Neuronal stem cell (in vitro differentiated cells): ENCODE results near the gene SMARCD2.
"Not testable (repeated sequence)": the region's sequence is repeated elsewhere in the genome, so short reads cannot be mapped to it uniquely, and the experiment has no call there.

ENCODE experiments used
- DNase-seq: peaks from one replicate; pipeline ENCODE4 v3.0.0-alpha.2; 2013; ENCODE audit warnings: low spot score
- H2AFZ ChIP-seq: one replicate; pipeline ENCODE4 v1.6.1; 2013; ENCODE audit warnings: mild to moderate bottlenecking, low read length, inconsistent platforms
- H2AK5ac ChIP-seq: 2 replicates; pipeline ENCODE4 v1.6.1; 2013; ENCODE audit warnings: low read depth, mild to moderate bottlenecking, inconsistent platforms, low read length, moderate library complexity, mixed read lengths
- H2BK120ac ChIP-seq: 2 replicates; pipeline ENCODE4 v1.6.1; 2013; ENCODE audit warnings: low read depth, mild to moderate bottlenecking, inconsistent platforms, low read length, moderate library complexity, mixed read lengths
- H2BK12ac ChIP-seq: one replicate; pipeline ENCODE4 v1.6.1; 2013; ENCODE audit warnings: low read length, inconsistent platforms
- H2BK15ac ChIP-seq: 2 replicates; pipeline ENCODE4 v1.6.1; 2013; ENCODE audit warnings: mild to moderate bottlenecking, low read length, inconsistent platforms, mixed read lengths
- H2BK5ac ChIP-seq: one replicate; pipeline ENCODE4 v1.6.1; 2013; ENCODE audit warnings: inconsistent platforms, mild to moderate bottlenecking, low read length, moderate library complexity
- H3K14ac ChIP-seq: one replicate; pipeline ENCODE4 v1.6.1; 2013; ENCODE audit warnings: low read length, inconsistent platforms
- H3K18ac ChIP-seq: 2 replicates; pipeline ENCODE4 v1.6.1; 2013; ENCODE audit warnings: low read length, inconsistent platforms
- H3K23ac ChIP-seq: 2 replicates; pipeline ENCODE4 v1.6.1; 2013; ENCODE audit warnings: low read depth, mild to moderate bottlenecking, mixed read lengths, low read length, inconsistent platforms; ENCODE audit not compliant: poor library complexity
- H3K27ac ChIP-seq: replicated peaks from 3 replicates; pipeline ENCODE4 v1.5.1; 2013; ENCODE audit warnings: low read length, inconsistent platforms
- H3K27me3 ChIP-seq, 3 experiments: 2 replicates each; pipeline ENCODE4 v1.6.1; 2013; ENCODE audit warnings: low read length in 3 of 3, mild to moderate bottlenecking in 2 of 3, inconsistent platforms in 1 of 3, low read depth in 1 of 3, mixed read lengths in 1 of 3, moderate library complexity in 1 of 3; ENCODE audit not compliant: control insufficient read depth in 3 of 3, insufficient read depth in 3 of 3
- H3K36me3 ChIP-seq, 2 donors: replicated peaks in 1 of 2; 2 replicates each; pipeline ENCODE4 v1.6.1; 2013; ENCODE audit warnings: low read length in 2 of 2; ENCODE audit not compliant: control insufficient read depth in 2 of 2, insufficient read depth in 2 of 2
- H3K4ac ChIP-seq: 2 replicates; pipeline ENCODE4 v1.6.1; 2013; ENCODE audit warnings: inconsistent platforms, mild to moderate bottlenecking, low read length, moderate library complexity
- H3K4me1 ChIP-seq, 2 donors: 1 replicate in 1 of 2; 2 replicates in 1 of 2; pipeline ENCODE4 v1.6.1; 2013; ENCODE audit warnings: low read length in 2 of 2, low read depth in 1 of 2; ENCODE audit not compliant: control insufficient read depth in 2 of 2, insufficient read depth in 1 of 2
- H3K4me2 ChIP-seq: one replicate; pipeline ENCODE4 v1.6.1; 2013; ENCODE audit warnings: mild to moderate bottlenecking, low read length, inconsistent platforms; ENCODE audit not compliant: insufficient read depth, poor library complexity, severe bottlenecking
- H3K4me3 ChIP-seq, 2 donors: 2 replicates each; pipeline ENCODE4 v1.5.1; 2013; ENCODE audit warnings: low read length in 2 of 2, mild to moderate bottlenecking in 2 of 2, inconsistent platforms in 1 of 2, moderate library complexity in 1 of 2
- H3K79me1 ChIP-seq: one replicate; pipeline ENCODE4 v1.6.1; 2013; ENCODE audit warnings: low read depth, mild to moderate bottlenecking, inconsistent platforms, low read length, moderate library complexity
- H3K9ac ChIP-seq: one replicate; pipeline ENCODE4 v1.6.1; 2013; ENCODE audit warnings: mild to moderate bottlenecking, low read depth, low read length, inconsistent platforms; ENCODE audit not compliant: poor library complexity
- H3K9me3 ChIP-seq, 2 donors: replicated peaks in 1 of 2; 2 replicates each; pipeline versions ENCODE3 to v1.6.1; 2013; ENCODE audit warnings: low read length in 2 of 2, mild to moderate bottlenecking in 2 of 2, inconsistent platforms in 1 of 2, low read depth in 1 of 2, mixed read lengths in 1 of 2, moderate library complexity in 1 of 2; ENCODE audit not compliant: control insufficient read depth in 2 of 2, insufficient read depth in 1 of 2
- H4K8ac ChIP-seq: one replicate; pipeline ENCODE4 v1.6.1; 2013; ENCODE audit warnings: low read depth, mild to moderate bottlenecking, inconsistent platforms, low read length, moderate library complexity
- H4K91ac ChIP-seq: one replicate; pipeline ENCODE4 v1.6.1; 2013; ENCODE audit warnings: low read length, low read depth, mild to moderate bottlenecking, inconsistent platforms; ENCODE audit not compliant: poor library complexity
- WGBS, 2 donors: extraction: QIAGEN DNeasy Blood & Tissue Kit; methylation state at CpG; one replicate each; pipeline ENCODE4 v1.1.7; 2013; ENCODE audit warnings: missing lambda C conversion rate in 2 of 2, mixed read lengths in 1 of 2; ENCODE audit not compliant: insufficient read length in 2 of 2, insufficient replicate concordance in 1 of 2; ENCODE audit errors: extremely low coverage in 2 of 2; 5-methylcytosine and 5-hydroxymethylcytosine counted together

The SMARCD2 gene

GRCh38 chr17:63870292-63870665 lies 27.8 kb upstream of the SMARCD2 start:
- not testable (repeated sequence) for H3K27ac ChIP-seq, H3K9ac ChIP-seq, H2BK120ac ChIP-seq, H3K27me3 ChIP-seq, H3K4ac ChIP-seq, H3K18ac ChIP-seq, H4K8ac ChIP-seq, H3K36me3 ChIP-seq, H3K14ac ChIP-seq, H2AK5ac ChIP-seq, H2BK12ac ChIP-seq, H2AFZ ChIP-seq, H2BK15ac ChIP-seq, H3K4me1 ChIP-seq, H3K4me2 ChIP-seq, H3K4me3 ChIP-seq, H4K91ac ChIP-seq, H3K23ac ChIP-seq, H3K9me3 ChIP-seq, H2BK5ac ChIP-seq, H3K79me1 ChIP-seq, DNase-seq
- no CpG with 5 or more reads among the region's 4 CpGs for WGBS, 2 donors

GRCh38 chr17:63869491-63870291 lies 27.2 kb upstream of the SMARCD2 start:
- H3K79me1 ChIP-seq, H3K9me3 ChIP-seq, H2BK15ac ChIP-seq, H3K14ac ChIP-seq, H2AK5ac ChIP-seq, H3K27me3 ChIP-seq, DNase-seq, H3K4me3 ChIP-seq, H4K8ac ChIP-seq, H2BK120ac ChIP-seq, H3K4me2 ChIP-seq, H3K18ac ChIP-seq, H4K91ac ChIP-seq, H3K36me3 ChIP-seq, H3K27ac ChIP-seq, H3K4ac ChIP-seq, H3K4me1 ChIP-seq, H2BK12ac ChIP-seq, H3K9ac ChIP-seq, H2BK5ac ChIP-seq, H2AFZ ChIP-seq, H3K23ac ChIP-seq: not testable (repeated sequence)
- WGBS, 2 donors = no CpG with 5 or more reads among the region's 9 CpGs

GRCh38 chr17:63866625-63867024 lies 24.1 kb upstream of the SMARCD2 start:
- H2BK12ac ChIP-seq, H3K9me3 ChIP-seq, H3K27me3 ChIP-seq, H3K79me1 ChIP-seq, H3K23ac ChIP-seq, H3K9ac ChIP-seq, H3K18ac ChIP-seq, H4K91ac ChIP-seq, H3K27ac ChIP-seq, H2BK5ac ChIP-seq, H2AFZ ChIP-seq, H2BK120ac ChIP-seq, H4K8ac ChIP-seq, H3K4me3 ChIP-seq, H2BK15ac ChIP-seq, H3K4ac ChIP-seq, H3K4me2 ChIP-seq, H3K4me1 ChIP-seq, H3K14ac ChIP-seq, H2AK5ac ChIP-seq, DNase-seq, H3K36me3 ChIP-seq: not testable (repeated sequence)
- WGBS, 2 donors = no CpG with 5 or more reads among the region's 7 CpGs

- no peaks in the 10 kb centered on the region for H3K9me3 ChIP-seq
- WGBS, 2 donors = no CpG with 5 or more reads among the region's 3 CpGs
- no peak overlapping the region for H3K9ac ChIP-seq
Measured at GRCh38 chr17:63859257-63859656, 16.8 kb upstream of the SMARCD2 start.

More at GRCh38 chr17:63859257-63859656, 16.8 kb upstream of the SMARCD2 start:
- H4K8ac ChIP-seq = no peak overlapping the region
- no peak overlapping the region for H2BK5ac ChIP-seq
- no peak overlapping the region for H3K18ac ChIP-seq
- H3K4me3 ChIP-seq = no peak overlapping the region
- no peaks in the 10 kb centered on the region for H3K36me3 ChIP-seq
- H3K4ac ChIP-seq = no peak overlapping the region
- H4K91ac ChIP-seq = no peak overlapping the region
- H3K4me2 ChIP-seq = no peak overlapping the region
- H3K27ac ChIP-seq = no peak overlapping the region
- no peak overlapping the region for H2AFZ ChIP-seq
- peaks cover 0 to 23% (median 0%) of the 10 kb centered on the region in 3 experiments for H3K27me3 ChIP-seq
- no peak overlapping the region for H3K23ac ChIP-seq
- no peaks in the 10 kb centered on the region for H3K4me1 ChIP-seq
- no peak overlapping the region for H2BK120ac ChIP-seq
- H2AK5ac ChIP-seq = no peak overlapping the region
- no peaks in the 10 kb centered on the region for H3K79me1 ChIP-seq
- DNase-seq = no peak
- no peak overlapping the region for H2BK15ac ChIP-seq
- no peak overlapping the region for H3K14ac ChIP-seq
- no peak overlapping the region for H2BK12ac ChIP-seq
